SK-N-SH treated with all-trans-retinoic acid at 6 μM for 48 hours (cell line): ENCODE measurements around the gene ACO2.

ENCODE experiments used
- ATAC-seq: fragments of 200-7000 bp; cut with Tn5 transposase; 3 replicates; pipeline ENCODE4 v1.9.1; 2020; ENCODE audit warnings: mild to moderate bottlenecking, moderate library complexity
- ARNTL ChIP-seq: fragments of 450-650 bp; formaldehyde crosslinking; IDR thresholded peaks from 2 replicates; pipeline ENCODE4 v1.5.0; 2020; ENCODE audit warnings: low read depth, mild to moderate bottlenecking, moderate library complexity, borderline replicate concordance
- BACH2 ChIP-seq: fragments of 250-450 bp; sonication (Bioruptor Pico); IDR thresholded peaks from 2 replicates; pipeline ENCODE4 v1.9.0; 2021; ENCODE audit warnings: mild to moderate bottlenecking, borderline replicate concordance
- CSDC2 ChIP-seq: fragments of 250-450 bp; sonication (Bioruptor Pico); IDR thresholded peaks from 2 replicates; pipeline ENCODE4 v1.5.0; 2020; ENCODE audit warnings: mild to moderate bottlenecking, moderate library complexity
- ESRRG ChIP-seq: fragments of 250-450 bp; sonication (Bioruptor Pico); IDR thresholded peaks from 2 replicates; pipeline ENCODE4 v1.6.1; 2021; ENCODE audit warnings: mild to moderate bottlenecking
- ISL1 ChIP-seq: fragments of 250-450 bp; sonication (Bioruptor Pico); IDR thresholded peaks from 2 replicates; pipeline ENCODE4 v2.1.2; 2022; ENCODE audit warnings: mild to moderate bottlenecking, moderate library complexity
- OSR1 ChIP-seq: fragments of 250-450 bp; sonication (Bioruptor Pico); IDR thresholded peaks from 2 replicates; pipeline ENCODE4 v1.8.0; 2022; ENCODE audit warnings: moderate library complexity, mild to moderate bottlenecking, inconsistent platforms
- PATZ1 ChIP-seq: fragments of 250-450 bp; sonication (Bioruptor Pico); IDR thresholded peaks from 2 replicates; pipeline ENCODE4 v1.8.0; 2020; ENCODE audit warnings: mild to moderate bottlenecking, moderate library complexity, borderline replicate concordance
- PPARA ChIP-seq: fragments of 250-450 bp; sonication (Bioruptor Pico); IDR thresholded peaks from 2 replicates; pipeline ENCODE4 v1.5.0; 2020; ENCODE audit warnings: mild to moderate bottlenecking, borderline replicate concordance
- RARB ChIP-seq: fragments of 250-450 bp; sonication (Bioruptor Pico); IDR thresholded peaks from 2 replicates; pipeline ENCODE4 v1.8.0; 2021; ENCODE audit warnings: mild to moderate bottlenecking, moderate library complexity
- SNAI2 ChIP-seq: fragments of 250-450 bp; sonication (Bioruptor Pico); IDR thresholded peaks from 2 replicates; pipeline ENCODE4 v1.5.0; 2020; ENCODE audit warnings: mild to moderate bottlenecking, moderate library complexity
- TCF4 ChIP-seq: fragments of 250-450 bp; sonication (Bioruptor Pico); IDR thresholded peaks from 2 replicates; pipeline ENCODE4 v1.8.0; 2021; ENCODE audit warnings: mild to moderate bottlenecking, moderate library complexity, borderline replicate concordance
- ZC3H10 ChIP-seq: fragments of 250-450 bp; sonication (Bioruptor Pico); IDR thresholded peaks from 2 replicates; pipeline ENCODE4 v1.5.1; 2021; ENCODE audit warnings: mild to moderate bottlenecking, moderate library complexity
- ZFP3 ChIP-seq: fragments of 250-450 bp; sonication (Bioruptor Pico); IDR thresholded peaks from 2 replicates; pipeline ENCODE4 v1.5.0; 2020; ENCODE audit warnings: mild to moderate bottlenecking, moderate library complexity
- ZNF70 ChIP-seq: fragments of 450-650 bp; formaldehyde crosslinking; IDR thresholded peaks from 2 replicates; pipeline ENCODE4 v1.5.0; 2020; ENCODE audit warnings: mild to moderate bottlenecking, moderate library complexity
- ZNF8 ChIP-seq: fragments of 450-650 bp; formaldehyde crosslinking; IDR thresholded peaks from 2 replicates; pipeline ENCODE4 v1.5.0; 2020; ENCODE audit warnings: mild to moderate bottlenecking, moderate library complexity
- TF ChIP-seq, protein P1 (sequence below): fragments of 250-450 bp; sonication (Bioruptor Pico); IDR thresholded peaks from 2 replicates; pipeline ENCODE4 v1.5.1; 2021; ENCODE audit warnings: mild to moderate bottlenecking, moderate library complexity
- TF ChIP-seq, protein P2 (sequence below): fragments of 250-450 bp; sonication (Bioruptor Pico); IDR thresholded peaks from 2 replicates; pipeline ENCODE4 v1.5.1; 2020; ENCODE audit warnings: low read depth, mild to moderate bottlenecking, moderate library complexity
- TF ChIP-seq, protein P3 (sequence below): fragments of 250-450 bp; sonication (Bioruptor Pico); IDR thresholded peaks from 2 replicates; pipeline ENCODE4 v1.8.0; 2021; ENCODE audit warnings: low read depth, mild to moderate bottlenecking, moderate library complexity, borderline replicate concordance

ACO2 gene

DNA sequence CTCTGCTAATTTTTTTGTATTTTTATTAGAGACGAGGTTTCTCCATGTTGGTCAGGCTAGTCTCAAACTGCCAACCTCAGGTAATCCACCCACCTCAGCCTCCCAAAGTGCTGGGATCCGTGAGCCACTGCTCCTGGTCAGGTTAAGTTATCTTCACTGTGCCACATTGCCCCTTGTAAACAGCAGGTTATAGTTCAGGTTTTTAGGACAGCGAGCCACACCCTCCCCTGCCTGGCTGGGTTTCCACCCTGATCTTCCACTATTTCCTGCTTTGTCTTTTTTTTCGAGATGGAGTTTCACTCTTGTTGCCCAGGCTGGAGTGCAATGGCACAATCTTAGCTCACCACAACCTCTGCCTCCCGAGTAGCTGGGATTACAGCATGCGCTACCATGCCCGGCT is 16.1 kb downstream of the ACO2 start (continued):
- no peak for TF ChIP-seq SNAI2 (CRISPR knock-in tag)
- TF ChIP-seq ZNF70 (CRISPR knock-in tag) = no peak
- TF ChIP-seq PATZ1 (CRISPR knock-in tag) = no peak
- no peak for TF ChIP-seq OSR1
- no peak for TF ChIP-seq PPARA (CRISPR knock-in tag)

GRCh38 chr22:41487037-41487935 is 18.4 kb downstream of the ACO2 start:
- ATAC-seq = no peak
- TF ChIP-seq ZFP3 (CRISPR knock-in tag) (no peak), TCF4 (CRISPR knock-in tag) (no peak), SNAI2 (CRISPR knock-in tag) (no peak), OSR1 (no peak), ZNF70 (CRISPR knock-in tag) (no peak)
- TF ChIP-seq, protein P1, sequence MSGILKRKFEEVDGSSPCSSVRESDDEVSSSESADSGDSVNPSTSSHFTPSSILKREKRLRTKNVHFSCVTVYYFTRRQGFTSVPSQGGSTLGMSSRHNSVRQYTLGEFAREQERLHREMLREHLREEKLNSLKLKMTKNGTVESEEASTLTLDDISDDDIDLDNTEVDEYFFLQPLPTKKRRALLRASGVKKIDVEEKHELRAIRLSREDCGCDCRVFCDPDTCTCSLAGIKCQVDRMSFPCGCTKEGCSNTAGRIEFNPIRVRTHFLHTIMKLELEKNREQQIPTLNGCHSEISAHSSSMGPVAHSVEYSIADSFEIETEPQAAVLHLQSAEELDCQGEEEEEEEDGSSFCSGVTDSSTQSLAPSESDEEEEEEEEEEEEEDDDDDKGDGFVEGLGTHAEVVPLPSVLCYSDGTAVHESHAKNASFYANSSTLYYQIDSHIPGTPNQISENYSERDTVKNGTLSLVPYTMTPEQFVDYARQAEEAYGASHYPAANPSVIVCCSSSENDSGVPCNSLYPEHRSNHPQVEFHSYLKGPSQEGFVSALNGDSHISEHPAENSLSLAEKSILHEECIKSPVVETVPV (CRISPR knock-in tag) = no peak

DNA sequence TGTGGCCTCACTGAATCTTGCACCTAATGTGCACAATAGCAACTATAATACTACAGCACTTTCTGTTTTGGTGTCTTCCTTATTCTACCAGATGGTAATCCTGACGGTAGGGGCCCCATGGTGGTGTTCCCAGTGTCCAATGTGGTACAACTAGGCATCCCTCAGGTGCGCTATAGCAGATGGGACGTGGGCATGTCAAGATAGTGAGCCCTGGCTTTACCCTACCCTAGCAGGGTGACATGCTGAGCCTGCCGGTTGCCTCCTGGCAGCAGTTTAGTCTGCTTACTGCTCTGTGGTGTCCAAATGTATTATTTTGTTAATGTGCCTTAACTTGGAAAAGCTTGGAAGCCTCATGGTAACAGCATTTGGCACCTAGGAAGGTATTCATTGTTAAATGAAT is 19.2 kb downstream of the ACO2 start:
- no peak for TF ChIP-seq ESRRG
- TF ChIP-seq, protein P2, sequence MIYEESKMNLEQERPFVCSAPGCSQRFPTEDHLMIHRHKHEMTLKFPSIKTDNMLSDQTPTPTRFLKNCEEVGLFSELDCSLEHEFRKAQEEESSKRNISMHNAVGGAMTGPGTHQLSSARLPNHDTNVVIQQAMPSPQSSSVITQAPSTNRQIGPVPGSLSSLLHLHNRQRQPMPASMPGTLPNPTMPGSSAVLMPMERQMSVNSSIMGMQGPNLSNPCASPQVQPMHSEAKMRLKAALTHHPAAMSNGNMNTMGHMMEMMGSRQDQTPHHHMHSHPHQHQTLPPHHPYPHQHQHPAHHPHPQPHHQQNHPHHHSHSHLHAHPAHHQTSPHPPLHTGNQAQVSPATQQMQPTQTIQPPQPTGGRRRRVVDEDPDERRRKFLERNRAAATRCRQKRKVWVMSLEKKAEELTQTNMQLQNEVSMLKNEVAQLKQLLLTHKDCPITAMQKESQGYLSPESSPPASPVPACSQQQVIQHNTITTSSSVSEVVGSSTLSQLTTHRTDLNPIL (CRISPR knock-in tag) = no peak
- no peak for TF ChIP-seq CSDC2
- no peak for TF ChIP-seq ZC3H10 (CRISPR knock-in tag)
- no peak for TF ChIP-seq TCF4 (CRISPR knock-in tag)
- no peak for TF ChIP-seq ARNTL (CRISPR knock-in tag)
- TF ChIP-seq BACH2 (CRISPR knock-in tag) = no peak
- no peak for TF ChIP-seq ZNF8 (CRISPR knock-in tag)
- no peak for TF ChIP-seq PATZ1 (CRISPR knock-in tag)
- TF ChIP-seq, all 23 proteins: peak for 0
- ATAC-seq = no peak

- ATAC-seq = no peak
- TF ChIP-seq ISL1 (CRISPR knock-in tag) (no peak), ZNF70 (CRISPR knock-in tag) (no peak), SNAI2 (CRISPR knock-in tag) (no peak), RARB (CRISPR knock-in tag) (no peak), OSR1 (no peak), TCF4 (CRISPR knock-in tag) (no peak)
- TF ChIP-seq, protein P2 (CRISPR knock-in tag) = no peak
- TF ChIP-seq, protein P3, sequence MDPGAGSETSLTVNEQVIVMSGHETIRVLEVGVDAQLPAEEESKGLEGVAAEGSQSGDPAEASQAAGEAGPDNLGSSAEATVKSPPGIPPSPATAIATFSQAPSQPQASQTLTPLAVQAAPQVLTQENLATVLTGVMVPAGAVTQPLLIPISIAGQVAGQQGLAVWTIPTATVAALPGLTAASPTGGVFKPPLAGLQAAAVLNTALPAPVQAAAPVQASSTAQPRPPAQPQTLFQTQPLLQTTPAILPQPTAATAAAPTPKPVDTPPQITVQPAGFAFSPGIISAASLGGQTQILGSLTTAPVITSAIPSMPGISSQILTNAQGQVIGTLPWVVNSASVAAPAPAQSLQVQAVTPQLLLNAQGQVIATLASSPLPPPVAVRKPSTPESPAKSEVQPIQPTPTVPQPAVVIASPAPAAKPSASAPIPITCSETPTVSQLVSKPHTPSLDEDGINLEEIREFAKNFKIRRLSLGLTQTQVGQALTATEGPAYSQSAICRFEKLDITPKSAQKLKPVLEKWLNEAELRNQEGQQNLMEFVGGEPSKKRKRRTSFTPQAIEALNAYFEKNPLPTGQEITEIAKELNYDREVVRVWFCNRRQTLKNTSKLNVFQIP (CRISPR knock-in tag) = no peak
Measured at GRCh38 chr22:41488596-41489385, 19.9 kb downstream of the ACO2 start.
